ENCODE results near the gene TRIM65. TPM values are rescaled to one million over a fixed set of nuclear protein-coding genes. Genes with fewer than 3 reads are reported as not detected.

TRIM65 gene
- total RNA-seq, 2 experiments from 2014 or later = 24.9 to 26.1 TPM

- no peaks in the 10 kb centered on the region for H3K9me3 Mint-ChIP-seq
- H3K27me3 Mint-ChIP-seq = no peaks in the 10 kb centered on the region
- H3K27ac Mint-ChIP-seq = no peak overlapping the region
- ChIA-PET POLR2A (interaction anchor here (1.3 to 8.4 kb wide), 3 partner anchors 21 to 121 kb away, joined by 3 to 151 read pairs (median 50); partner anchors contain the start of genes TRIM47 and WBP2), CTCF (interaction anchor here (6.7 kb wide), 1 partner anchor 21 kb away, joined by 42 read pairs; the partner anchor contains the start of gene TRIM47)
- DNase-seq = no peak
- no peak overlapping the region for H3K4me3 Mint-ChIP-seq
- peaks cover 27% of the 10 kb centered on the region for H3K4me1 Mint-ChIP-seq
- H3K36me3 Mint-ChIP-seq (ENCODE audit: low read depth) = peaks cover 11% of the 10 kb centered on the region
Measured at GRCh38 chr17:75899767-75900468, 3.2 kb upstream of the TRIM65 start.

GRCh38 chr17:75899353-75899752, 2.6 kb upstream of the TRIM65 start:
- peaks cover 11% of the 10 kb centered on the region for H3K36me3 Mint-ChIP-seq (ENCODE audit: low read depth)
- no peaks in the 10 kb centered on the region for H3K27me3 Mint-ChIP-seq
- CTCF ChIA-PET = interaction anchor here (0.5 to 6.7 kb wide), 2 partner anchors 21 to 49 kb away, joined by 4 to 42 read pairs; partner anchors contain the start of gene TRIM47
- no peaks in the 10 kb centered on the region for H3K9me3 Mint-ChIP-seq
- POLR2A ChIA-PET = interaction anchor here (0.7 to 8.4 kb wide), 5 partner anchors 20 to 124 kb away, joined by 3 to 151 read pairs (median 3); partner anchors contain the start of genes TRIM47 and WBP2
- H3K4me1 Mint-ChIP-seq = peaks cover 28% of the 10 kb centered on the region
- DNase-seq = no peak
- H3K4me3 Mint-ChIP-seq = no peak overlapping the region
- no peak overlapping the region for H3K27ac Mint-ChIP-seq

DNA sequence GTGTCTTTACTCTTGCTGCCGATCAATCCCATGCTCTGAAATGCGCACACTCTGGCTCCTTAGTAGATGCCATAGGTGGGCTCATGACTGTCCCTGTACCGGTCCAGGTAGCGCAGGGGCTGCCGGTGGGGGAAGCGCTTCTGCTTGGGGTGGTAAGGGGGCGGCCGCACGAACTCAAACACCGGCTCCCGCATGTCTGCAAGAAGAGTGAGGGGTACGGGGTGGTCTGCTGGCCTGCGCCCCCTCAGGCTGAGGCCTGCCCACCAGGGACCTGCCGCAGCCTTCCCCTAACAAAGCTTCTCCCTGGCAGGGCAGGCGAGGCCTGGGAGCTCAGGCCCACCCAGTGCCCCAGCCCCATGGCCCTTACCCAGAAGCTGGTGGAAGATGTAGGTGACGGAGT, 2.0 kb upstream of the TRIM65 start:
- Mint-ChIP-seq H3K27ac (no peak overlapping the region), H3K27me3 (no peaks in the 10 kb centered on the region), H3K36me3 (ENCODE audit: low read depth) (peaks cover 15% of the 10 kb centered on the region), H3K4me1 (peaks cover 29% of the 10 kb centered on the region), H3K4me3 (no peak overlapping the region), H3K9me3 (no peaks in the 10 kb centered on the region)
- ChIA-PET POLR2A (interaction anchor here (0.7 to 8.4 kb wide), 5 partner anchors 20 to 123 kb away, joined by 3 to 151 read pairs (median 3); partner anchors contain the start of genes TRIM47 and WBP2), CTCF (interaction anchor here (0.5 to 6.7 kb wide), 4 partner anchors 20 to 49 kb away, joined by 3 to 42 read pairs (median 4); partner anchors contain the start of genes TRIM47 and WBP2)
- DNase-seq = no peak

- Mint-ChIP-seq H3K27me3 (no peaks in the 10 kb centered on the region), H3K27ac (no peak overlapping the region), H3K36me3 (ENCODE audit: low read depth) (peaks cover 17% of the 10 kb centered on the region), H3K4me3 (no peak overlapping the region), H3K4me1 (peaks cover 26% of the 10 kb centered on the region), H3K9me3 (no peaks in the 10 kb centered on the region)
- ChIA-PET CTCF (interaction anchor here (0.7 to 6.7 kb wide), 4 partner anchors 19 to 43 kb away, joined by 3 to 42 read pairs (median 4); partner anchors contain the start of genes TRIM47 and WBP2), POLR2A (interaction anchor here (1.2 to 8.4 kb wide), 6 partner anchors 7 to 123 kb away, joined by 3 to 151 read pairs (median 28); partner anchors contain the start of genes MRPL38, TRIM47, UNK and WBP2)
- no peak for DNase-seq
Measured at GRCh38 chr17:75898065-75898464, 1.3 kb upstream of the TRIM65 start.

DNA sequence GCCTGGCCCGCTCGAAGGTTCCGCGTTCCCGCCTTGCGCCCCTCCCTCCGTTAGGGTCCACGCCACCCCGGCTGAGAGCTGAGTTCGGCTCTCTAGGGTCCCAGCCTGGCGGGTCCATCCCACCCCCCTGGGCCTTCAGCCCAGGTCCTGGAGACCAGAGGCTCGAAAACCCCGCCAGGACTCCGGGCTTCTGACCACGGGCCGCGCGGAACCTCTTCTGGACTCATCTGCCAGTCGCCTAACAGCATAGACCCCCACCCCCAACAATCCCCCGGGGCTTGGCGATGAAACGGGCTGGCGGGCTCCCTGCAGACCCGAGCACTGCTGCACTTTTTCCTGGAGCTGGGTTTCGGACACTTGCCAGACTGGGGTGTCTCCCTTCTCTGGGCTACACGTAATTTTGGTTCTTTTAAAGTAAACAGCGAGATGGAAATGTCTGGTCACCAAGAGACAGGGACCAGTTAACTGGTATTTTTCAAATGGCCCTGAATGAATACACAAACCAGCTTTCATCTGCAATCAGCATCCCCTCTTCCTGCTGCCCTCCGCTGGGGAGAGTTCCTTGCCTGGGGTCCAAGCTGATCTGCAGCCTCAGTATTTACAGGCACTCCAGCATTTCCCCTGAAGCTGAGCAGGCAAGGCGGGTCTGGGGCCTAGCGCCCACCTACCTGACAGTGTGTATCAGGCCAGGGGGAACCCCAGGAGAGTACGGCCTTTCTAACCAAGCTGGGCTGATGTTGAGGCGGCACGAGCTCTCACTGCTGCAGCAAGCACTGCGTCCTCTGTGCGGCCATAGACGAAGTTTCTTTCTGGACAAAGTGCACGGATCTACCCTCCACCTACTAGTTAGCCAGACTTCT, 639 bp upstream of the TRIM65 start:
- Mint-ChIP-seq H3K27ac (peak overlapping the region; percentile 68), H3K27me3 (no peaks in the 10 kb centered on the region), H3K4me1 (peaks cover 24% of the 10 kb centered on the region), H3K36me3 (ENCODE audit: low read depth) (peaks cover 17% of the 10 kb centered on the region), H3K9me3 (no peaks in the 10 kb centered on the region), H3K4me3 (peak overlapping the region; percentile 81)
- CTCF ChIA-PET = interaction anchor here (0.5 to 6.7 kb wide), 17 partner anchors 8 to 144 kb away, joined by 3 to 42 read pairs (median 5); partner anchors contain the start of genes GALK1, TRIM47 and WBP2
- POLR2A ChIA-PET = interaction anchor here (1.2 to 8.4 kb wide), 19 partner anchors 8 to 373 kb away, joined by 3 to 151 read pairs (median 9); partner anchors contain the start of genes EXOC7, MRPL38, SRP68 and TRIM47
- no peak for DNase-seq

DNA sequence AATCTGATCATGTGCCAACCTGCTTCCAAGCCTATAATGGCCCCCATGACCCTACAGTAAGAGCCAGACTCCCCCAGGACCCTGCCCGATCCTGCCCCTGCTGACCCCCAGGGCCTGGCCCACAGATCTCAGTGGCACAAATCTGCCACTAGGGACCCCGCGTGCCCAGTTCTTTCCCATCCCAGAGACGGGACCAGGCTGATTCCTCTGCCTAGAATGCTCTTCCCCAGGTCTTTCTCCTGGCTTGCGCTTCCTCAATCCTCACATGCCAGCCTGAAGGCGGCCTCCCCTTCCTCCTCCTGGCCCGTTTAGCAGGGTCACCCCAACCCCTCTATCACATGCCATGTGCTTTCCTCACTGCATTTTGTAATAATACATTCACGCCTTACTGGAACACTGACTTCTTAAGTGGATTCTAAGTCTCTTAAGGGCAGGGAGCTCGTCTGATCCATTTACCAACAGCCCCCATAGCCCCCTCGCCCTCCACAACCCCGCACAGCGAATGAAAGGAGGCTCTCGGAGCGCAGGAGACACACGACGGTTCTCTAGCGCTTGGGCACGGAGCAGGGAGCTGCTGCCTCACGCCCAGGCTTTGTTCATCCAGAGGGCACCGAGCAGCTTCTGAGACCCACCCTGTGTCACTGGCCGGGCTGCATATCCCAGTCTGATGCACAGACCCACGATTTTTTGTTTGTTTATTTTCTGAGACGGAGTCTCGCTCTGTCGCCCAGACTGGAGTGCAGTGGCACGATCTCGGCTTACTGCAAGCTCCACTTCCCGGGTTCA, 1.2 kb downstream of the TRIM65 start:
- no peak for DNase-seq
- POLR2A ChIA-PET = interaction anchor here (0.7 to 8.4 kb wide), 25 partner anchors 9 to 375 kb away, joined by 3 to 151 read pairs (median 4); partner anchors contain the start of genes EXOC7, FBF1, GALK1 and MRPL38
- Mint-ChIP-seq H3K27ac (peak overlapping the region; percentile 74), H3K9me3 (no peaks in the 10 kb centered on the region), H3K27me3 (no peaks in the 10 kb centered on the region), H3K4me3 (peak overlapping the region; percentile 81), H3K4me1 (peaks cover 24% of the 10 kb centered on the region), H3K36me3 (ENCODE audit: low read depth) (peaks cover 17% of the 10 kb centered on the region)
- CTCF ChIA-PET = interaction anchor here (0.6 to 6.7 kb wide), 15 partner anchors 9 to 142 kb away, joined by 3 to 42 read pairs (median 7); partner anchors contain the start of genes GALK1, TRIM47 and WBP2

DNA sequence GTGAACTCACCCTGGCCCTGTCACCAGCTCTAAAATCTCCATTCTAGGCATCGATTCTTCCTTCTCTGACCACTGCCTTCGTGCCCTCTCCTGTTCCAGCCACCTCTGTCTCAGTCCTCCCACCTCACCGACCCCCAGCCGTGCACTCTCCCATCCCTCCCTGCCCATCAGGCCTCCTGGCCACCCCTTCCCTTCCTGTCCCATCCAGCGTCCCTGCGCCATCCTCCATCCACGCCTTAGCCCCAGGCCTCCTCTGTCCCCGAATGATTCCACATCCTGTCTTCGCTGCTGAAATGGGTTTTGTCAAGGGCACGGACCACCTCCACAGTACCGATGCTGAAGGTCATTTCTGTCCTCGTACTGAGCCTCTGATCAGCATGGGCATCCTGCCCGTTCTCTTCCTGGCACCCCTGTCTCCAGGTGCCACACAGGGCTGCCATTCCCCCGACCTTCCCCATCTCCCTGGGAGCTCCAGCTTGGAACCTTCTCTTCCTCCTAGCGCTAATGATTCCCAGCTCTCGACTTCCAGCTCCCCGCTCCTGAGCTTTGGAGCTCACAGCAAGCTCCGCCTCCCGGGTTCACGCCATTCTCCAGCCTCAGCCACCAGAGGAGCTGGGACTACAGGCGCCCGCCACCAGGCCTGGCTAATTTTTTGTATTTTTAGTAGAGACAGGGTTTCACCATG, 2.6 kb downstream of the TRIM65 start:
- POLR2A ChIA-PET = interaction anchor here (1.2 to 8.4 kb wide), 3 partner anchors 9 to 39 kb away, joined by 5 to 151 read pairs (median 50); partner anchors contain the start of genes TRIM47 and WBP2
- H3K27ac Mint-ChIP-seq = no peak overlapping the region
- no peaks in the 10 kb centered on the region for H3K9me3 Mint-ChIP-seq
- H3K36me3 Mint-ChIP-seq (ENCODE audit: low read depth) = peaks cover 16% of the 10 kb centered on the region
- no peak overlapping the region for H3K4me3 Mint-ChIP-seq
- CTCF ChIA-PET = interaction anchor here (0.8 to 6.7 kb wide), 5 partner anchors 15 to 39 kb away, joined by 4 to 42 read pairs (median 10); partner anchors contain the start of genes TRIM47 and WBP2
- DNase-seq = no peak
- H3K27me3 Mint-ChIP-seq = no peaks in the 10 kb centered on the region
- peaks cover 24% of the 10 kb centered on the region for H3K4me1 Mint-ChIP-seq

- Mint-ChIP-seq H3K27me3 (no peaks in the 10 kb centered on the region), H3K4me1 (peaks cover 24% of the 10 kb centered on the region), H3K27ac (no peak overlapping the region), H3K4me3 (no peak overlapping the region), H3K36me3 (ENCODE audit: low read depth) (peaks cover 11% of the 10 kb centered on the region), H3K9me3 (no peaks in the 10 kb centered on the region)
- ChIA-PET CTCF (interaction anchor here (0.6 to 2.0 kb wide), 3 partner anchors 15 to 105 kb away, joined by 3 to 4 read pairs (median 4); partner anchors contain the start of genes TRIM47 and WBP2), POLR2A (interaction anchor here (1.2 to 8.4 kb wide), 2 partner anchors 10 to 14 kb away, joined by 5 to 151 read pairs; partner anchors contain the start of gene TRIM47)
- no peak for DNase-seq
Measured at GRCh38 chr17:75893305-75894048, 3.3 kb downstream of the TRIM65 start.

GRCh38 chr17:75892556-75893224, 4.1 kb downstream of the TRIM65 start:
- Mint-ChIP-seq H3K27ac (no peak overlapping the region), H3K4me1 (peaks cover 23% of the 10 kb centered on the region), H3K27me3 (no peaks in the 10 kb centered on the region), H3K9me3 (no peaks in the 10 kb centered on the region), H3K4me3 (no peak overlapping the region), H3K36me3 (ENCODE audit: low read depth) (peaks cover 8% of the 10 kb centered on the region)
- DNase-seq = no peak
- CTCF ChIA-PET = interaction anchor here (0.6 to 2.0 kb wide), 3 partner anchors 14 to 106 kb away, joined by 3 to 4 read pairs (median 3); partner anchors contain the start of gene WBP2
- POLR2A ChIA-PET = interaction anchor here (8.4 kb wide), 1 partner anchor 14 kb away, joined by 151 read pairs; the partner anchor contains the start of gene TRIM47

Measured in activated CD4-positive, alpha-beta memory T cell treated with anti-CD3 and anti-CD28 coated beads, Interleukin-2, amount 10 ng/mL, durations not matched to agents 7 days and 5 days (primary cell).